Heart left ventricle (tissue), 13 donors: Measurements from ENCODE around the gene TP53RK.

Experiments
- CTCF ChIP-seq, 12 donors: fragments of 200-600 bp; sonication (generic) in 4 of 12; IDR thresholded peaks; one replicate each; pipeline versions ENCODE4 v1.5.0 to v1.8.0; 2018 to 2022; ENCODE audit warnings: antibody characterized with exemption in 12 of 12, mild to moderate bottlenecking in 5 of 12
- POLR2A ChIP-seq, 2 donors: fragments of 450-650 bp; IDR thresholded peaks; one replicate each; pipeline ENCODE4 v1.6.1; 2017; ENCODE audit warnings: antibody characterized with exemption in 2 of 2, mild to moderate bottlenecking in 2 of 2, moderate library complexity in 2 of 2
- donor health status: ischemic (EF 13 %, LVEDD 7.1; RV severe dilation, severe dysfunction).
- donor health status: DM: no; HTN: yes; CAD: no.
- donor health status: DM: no; HTN: no; CAD: no.
- donor health status: ischemic (EF 25% LVEDD 6.9; RV normal size, moderate dysfunction).
- donor health status: ischemic (EF 25% LVEDD 5.7; RV mildly dilated, moderate dysfunction).
- donor health status: ischemic (EF 35%, LVEDD 5.7; RV mildly dilated, moderate dysfunction).
- donor health status: nonischemic (EF 11% LVEDD 7.7; RV severe dilation, severe dysfunction).
- donor health status: DM: yes; HTN: yes; CAD: no.
- donor health status: PGD.
- donor health status: ischemic (EF 29% LVEDD 5.4; RV normal size, mild dysfunction).
- donor health status: nonischemic (EF 23%, LVEDD 6.1; RV moderate dilation, normal function).

GRCh38 chr20:46666306-46666705 is 22.9 kb downstream of the TP53RK start:
- no peak for TF ChIP-seq CTCF (IDR thresholded peaks at IDR 0.05)
- no peak for TF ChIP-seq POLR2A (IDR thresholded peaks at IDR 0.05)
